GM12891 (cell line): ENCODE data around the gene DAB1.

Source experiments
- DNase-seq: peaks from one replicate; pipeline ENCODE4 v3.0.0; 2011; ENCODE audit warnings: low spot score; ENCODE audit not compliant: insufficient read length
- FAIRE-seq: peaks from 2 replicates; lab custom pipeline; 2011; peaks lifted over from hg19 to GRCh38; lab: Jason Lieb, UNC
- PAX5 ChIP-seq: IDR thresholded peaks from 2 replicates; pipeline ENCODE4 v1.6.1; 2011; ENCODE audit warnings: low read length, moderate library complexity, mild to moderate bottlenecking; ENCODE audit not compliant: insufficient read depth, severe bottlenecking
- POLR2A ChIP-seq: IDR thresholded peaks from 2 replicates; pipeline ENCODE4 v1.6.1; 2011; ENCODE audit warnings: low read depth, low read length, control low read depth
- POLR2AphosphoS5 ChIP-seq: IDR thresholded peaks from 2 replicates; pipeline ENCODE4 v1.6.1; 2011; ENCODE audit warnings: low read depth, low read length, control low read depth
- POU2F2 ChIP-seq: IDR thresholded peaks from 2 replicates; pipeline ENCODE4 v1.6.1; 2011; ENCODE audit warnings: low read depth, mild to moderate bottlenecking, control low read depth, low read length, moderate library complexity
- SPI1 ChIP-seq: IDR thresholded peaks from 2 replicates; pipeline ENCODE4 v1.6.1; 2011; ENCODE audit warnings: low read depth, low read length, control low read depth
- TAF1 ChIP-seq: IDR thresholded peaks from 2 replicates; pipeline ENCODE4 v1.6.1; 2011; ENCODE audit warnings: low read depth, low read length, control low read depth

The DAB1 gene

GRCh38 chr1:56995414-56996100, 428.3 kb downstream of the DAB1 start:
- DNase-seq (no peak), FAIRE-seq (no peak)
- no peak for TF ChIP-seq POLR2AphosphoS5
- TF ChIP-seq SPI1, result no peak
- no peak for TF ChIP-seq POU2F2
- TF ChIP-seq POLR2A, result no peak
- no peak for TF ChIP-seq TAF1
- no peak for TF ChIP-seq PAX5

GRCh38 chr1:56993475-56993874, 430.4 kb downstream of the DAB1 start:
- FAIRE-seq (no peak), DNase-seq (no peak)
- no peak for TF ChIP-seq POLR2A
- TF ChIP-seq POU2F2, result no peak
- TF ChIP-seq TAF1, result no peak
- no peak for TF ChIP-seq PAX5
- no peak for TF ChIP-seq POLR2AphosphoS5

GRCh38 chr1:56992318-56993125, 431.3 kb downstream of the DAB1 start:
- no peak for DNase-seq
- no peak for FAIRE-seq
- TF ChIP-seq POLR2A (no peak), POLR2AphosphoS5 (no peak), SPI1 (no peak), PAX5 (no peak), POU2F2 (no peak), TAF1 (no peak)

GRCh38 chr1:56991576-56991975, 432.3 kb downstream of the DAB1 start:
- TF ChIP-seq PAX5 (no peak), POLR2A (no peak), POLR2AphosphoS5 (no peak), POU2F2 (no peak), TAF1 (no peak), SPI1 (no peak)
- DNase-seq, result no peak
- FAIRE-seq, result no peak

- no peak for DNase-seq
- TF ChIP-seq SPI1, result no peak
- no peak for TF ChIP-seq POLR2A
- no peak for TF ChIP-seq TAF1
- FAIRE-seq, result no peak
Measured at GRCh38 chr1:56986397-56986796, 437.5 kb downstream of the DAB1 start.

- FAIRE-seq, result no peak
- TF ChIP-seq TAF1, result no peak
- TF ChIP-seq PAX5, result no peak
- TF ChIP-seq POLR2A, result no peak
- no peak for TF ChIP-seq SPI1
- TF ChIP-seq POLR2AphosphoS5, result no peak
- TF ChIP-seq POU2F2, result no peak
- DNase-seq, result no peak
Measured at GRCh38 chr1:56985857-56986256, 438.0 kb downstream of the DAB1 start.

- TF ChIP-seq POU2F2 (no peak), TAF1 (no peak), PAX5 (no peak), SPI1 (no peak), POLR2A (no peak), POLR2AphosphoS5 (no peak)
- no peak for FAIRE-seq
- DNase-seq, result no peak
Measured at GRCh38 chr1:56983484-56983883, 440.4 kb downstream of the DAB1 start.

GRCh38 chr1:56979986-56980755, 443.7 kb downstream of the DAB1 start:
- DNase-seq (no peak), FAIRE-seq (no peak)
- TF ChIP-seq TAF1, result no peak
- no peak for TF ChIP-seq PAX5
- TF ChIP-seq POU2F2, result no peak
- no peak for TF ChIP-seq SPI1
- TF ChIP-seq POLR2A, result no peak
- no peak for TF ChIP-seq POLR2AphosphoS5

- FAIRE-seq (no peak), DNase-seq (no peak)
- TF ChIP-seq PAX5 (no peak), POLR2AphosphoS5 (no peak), POLR2A (no peak), POU2F2 (no peak), TAF1 (no peak), SPI1 (no peak)
Measured at GRCh38 chr1:56978819-56979218, 445.0 kb downstream of the DAB1 start.
